NCI-H1105 treated with DMSO at 0.1 percent for 48 hours (cell line): Measurements from ENCODE around the gene ERVV-1.
"Not testable (repeated sequence)": the region's sequence is repeated elsewhere in the genome, so short reads cannot be mapped to it uniquely, and the experiment has no call there.

Source experiments
- DNase-seq: peaks from one replicate; lab custom pipeline; 2025; lab: John Stamatoyannopoulos, UW

ERVV-1 gene

DNA sequence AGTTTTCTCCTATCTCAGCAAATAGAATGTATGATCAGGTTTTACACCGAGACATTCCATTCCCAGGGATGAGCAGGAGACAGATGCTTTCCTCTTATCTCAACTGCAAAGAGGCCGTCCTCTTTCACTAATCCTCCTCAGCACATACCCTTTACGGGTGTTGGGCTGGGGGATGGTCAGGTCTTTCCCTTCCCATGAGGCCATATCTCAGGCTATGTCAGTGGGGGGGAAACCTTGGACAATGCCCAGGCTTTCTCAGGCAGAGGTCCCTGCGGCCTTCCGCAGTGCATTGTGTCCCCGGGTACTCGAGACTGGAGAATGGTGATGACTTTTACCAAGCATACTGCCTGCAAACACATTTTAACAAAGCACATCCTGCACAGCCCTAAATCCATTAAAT is 14.6 kb downstream of the ERVV-1 start:
- DNase-seq, result not testable (repeated sequence)

DNA sequence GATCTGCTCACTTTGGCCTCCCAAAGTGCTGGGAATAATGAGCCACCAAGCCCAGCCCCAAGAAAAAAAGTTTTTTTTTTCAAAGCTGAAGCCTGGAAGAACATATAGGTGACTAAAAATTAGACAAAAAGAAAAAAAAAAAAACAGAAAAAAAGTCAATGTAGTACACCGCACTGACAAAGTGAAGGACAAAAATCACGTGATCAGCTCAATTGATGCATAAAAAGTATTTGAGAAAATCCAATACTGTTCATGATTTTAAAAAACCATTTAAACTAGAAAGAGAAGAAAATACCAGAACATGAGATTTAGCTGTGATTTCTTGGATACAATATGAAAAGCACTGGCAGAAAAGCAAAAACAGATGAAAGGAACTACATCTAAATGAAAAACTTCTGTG is 20.3 kb downstream of the ERVV-1 start:
- DNase-seq, result no peak

DNA sequence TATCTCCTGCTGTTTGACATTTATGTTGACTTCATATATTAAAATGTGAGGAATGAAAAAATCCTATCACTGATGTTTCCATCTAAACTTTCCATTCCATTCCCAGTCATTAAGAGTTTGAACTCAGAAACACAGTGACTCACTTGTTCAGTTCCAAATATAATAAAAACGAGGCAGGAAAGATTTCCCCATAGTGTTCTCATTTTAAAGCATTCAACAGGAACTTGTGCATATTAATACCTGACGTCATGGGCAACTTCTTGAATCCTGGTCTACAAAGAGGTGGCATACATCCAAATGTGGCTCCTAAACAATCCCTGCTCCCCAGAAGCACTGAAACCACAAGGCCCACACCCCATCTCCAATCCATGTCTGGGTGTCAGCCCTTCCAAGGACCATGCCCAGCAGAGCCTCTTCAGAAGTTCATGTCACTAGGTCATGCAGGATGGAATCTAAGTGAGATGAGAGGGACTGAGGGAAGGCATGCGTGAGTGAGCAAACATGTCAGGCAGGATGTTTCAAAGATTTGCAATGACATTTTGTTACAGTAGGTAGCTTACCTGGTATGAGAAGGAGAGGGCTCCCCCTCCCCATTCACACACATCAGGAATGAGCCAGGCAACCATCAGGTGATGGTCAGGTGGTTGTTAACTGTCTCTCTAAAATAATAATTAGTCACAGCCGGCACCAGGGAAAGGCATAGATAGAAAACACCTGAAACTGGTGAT is 21.4 kb downstream of the ERVV-1 start:
- DNase-seq, result no peak

DNA sequence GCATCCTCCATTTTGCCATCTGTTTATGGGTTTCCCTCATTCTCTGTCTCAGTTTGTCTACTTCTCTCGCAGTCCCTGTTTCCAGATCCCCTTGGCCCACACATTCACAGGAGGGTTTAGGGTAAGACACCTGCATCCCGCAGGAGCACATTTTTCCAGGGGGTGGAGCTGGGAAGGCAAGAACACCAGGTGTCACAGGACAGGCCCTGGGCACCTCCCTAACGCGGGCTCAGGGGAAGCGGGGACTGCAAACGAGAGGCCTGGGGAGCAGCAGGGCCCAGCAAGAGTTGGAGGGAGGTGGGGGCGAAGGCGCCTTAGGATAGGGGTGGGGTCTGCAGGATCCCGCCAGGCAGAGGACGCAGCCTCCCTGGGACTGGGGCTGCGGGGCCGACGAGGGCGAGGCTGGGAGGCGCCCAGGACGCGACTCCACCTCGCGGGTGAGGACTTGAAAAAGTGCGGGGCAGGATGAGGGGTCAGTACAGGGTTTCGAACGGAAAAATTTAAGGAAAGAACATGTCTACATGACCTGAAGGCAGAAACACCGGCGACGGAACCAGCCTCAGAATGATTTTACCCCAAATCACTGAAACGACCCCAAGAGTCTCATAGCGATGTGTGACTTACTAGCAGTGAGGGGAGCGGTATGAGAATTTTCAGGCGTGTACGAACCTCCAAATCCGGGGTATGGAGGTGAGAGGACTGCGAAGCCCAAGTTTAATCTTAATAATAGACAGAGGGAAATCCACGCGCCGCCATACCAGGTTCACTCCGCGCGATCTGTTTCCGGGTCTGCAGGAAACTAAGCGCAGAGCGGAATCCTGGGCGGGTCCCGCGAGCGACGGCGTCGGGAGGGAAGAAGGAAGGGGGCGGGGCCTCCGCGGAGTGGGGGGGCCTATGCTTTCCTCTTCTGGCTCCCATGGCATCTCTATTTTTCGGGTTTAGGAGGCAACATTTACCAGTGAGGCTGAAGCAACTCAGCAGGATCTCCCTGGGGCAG is 23.7 kb downstream of the ERVV-1 start:
- DNase-seq, result no peak

DNA sequence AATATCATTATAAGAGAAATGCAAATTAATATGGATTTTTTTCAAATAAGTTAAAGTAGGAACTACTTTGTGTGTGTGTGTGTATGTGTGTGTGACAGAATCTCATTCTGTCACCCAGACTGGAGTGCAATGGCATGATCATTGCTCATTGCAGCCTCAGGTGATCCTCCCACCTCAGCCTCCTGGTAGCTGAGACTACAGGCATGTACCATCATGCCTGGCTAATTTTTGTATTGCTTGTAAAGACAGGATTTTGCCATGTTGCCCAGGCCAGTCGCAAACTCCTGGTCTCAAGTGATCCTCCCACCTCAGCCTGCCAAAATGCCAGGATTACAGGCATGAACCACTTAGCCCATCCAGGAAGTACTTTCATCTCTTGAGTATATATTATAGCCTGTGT is 27.6 kb downstream of the ERVV-1 start:
- no peak for DNase-seq

DNA sequence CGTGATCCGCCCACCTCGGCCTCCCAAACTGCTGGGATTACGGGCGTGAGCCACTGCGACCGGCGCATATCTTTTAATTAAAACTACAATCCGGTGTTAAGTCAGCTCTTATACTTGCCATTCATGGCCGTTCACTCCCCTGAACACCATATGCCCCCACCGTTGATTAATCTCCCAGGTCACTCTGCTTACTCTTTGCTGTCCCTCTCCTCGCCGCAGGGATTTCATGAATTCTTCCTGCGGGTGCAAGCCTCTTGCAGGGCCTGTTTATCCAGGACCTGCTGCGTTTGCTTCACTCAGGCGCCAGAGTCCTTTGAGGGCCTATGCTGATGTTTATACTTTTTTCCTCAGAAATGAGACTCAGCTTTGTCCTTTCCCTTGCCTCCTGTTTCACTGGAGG is 31.8 kb downstream of the ERVV-1 start:
- no peak for DNase-seq

DNA sequence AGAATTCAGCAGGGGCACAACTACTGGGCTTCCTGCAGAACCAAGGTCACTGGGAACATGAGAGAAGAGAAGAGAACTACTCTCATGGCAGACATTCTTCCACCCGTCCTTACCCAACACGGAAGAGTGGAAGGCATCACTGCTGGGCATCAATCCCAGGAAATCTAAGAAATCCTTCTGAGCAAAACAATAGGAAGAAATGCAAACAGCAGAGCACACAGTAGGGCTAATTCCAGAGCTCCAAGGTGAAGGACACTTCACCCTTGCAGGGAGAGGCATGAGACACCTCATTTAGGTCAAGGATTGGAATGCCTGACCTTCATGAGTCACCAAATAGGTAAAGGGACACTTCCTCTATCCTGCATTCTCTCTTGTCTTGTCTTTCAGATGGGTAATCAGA is 33.7 kb downstream of the ERVV-1 start:
- DNase-seq, result no peak

DNA sequence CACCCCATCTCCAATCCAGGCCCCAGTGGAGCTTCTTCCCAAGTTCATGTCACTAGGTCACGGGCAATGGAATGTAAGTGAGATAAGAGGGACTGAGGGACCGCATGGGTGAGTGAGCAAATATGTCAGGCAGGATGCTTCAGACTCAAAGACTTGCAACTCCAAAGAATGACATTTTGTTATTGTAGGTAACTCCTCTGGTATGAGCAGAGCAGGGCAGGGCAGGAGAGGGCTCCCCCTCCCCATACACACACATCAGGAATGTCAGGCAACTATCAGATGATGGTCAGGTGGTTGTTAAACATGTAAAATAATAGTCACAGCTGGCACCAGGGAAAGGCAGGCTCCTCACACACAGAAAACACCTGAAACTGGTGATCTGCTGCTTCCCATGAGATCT is 41.4 kb downstream of the ERVV-1 start:
- no peak for DNase-seq

DNA sequence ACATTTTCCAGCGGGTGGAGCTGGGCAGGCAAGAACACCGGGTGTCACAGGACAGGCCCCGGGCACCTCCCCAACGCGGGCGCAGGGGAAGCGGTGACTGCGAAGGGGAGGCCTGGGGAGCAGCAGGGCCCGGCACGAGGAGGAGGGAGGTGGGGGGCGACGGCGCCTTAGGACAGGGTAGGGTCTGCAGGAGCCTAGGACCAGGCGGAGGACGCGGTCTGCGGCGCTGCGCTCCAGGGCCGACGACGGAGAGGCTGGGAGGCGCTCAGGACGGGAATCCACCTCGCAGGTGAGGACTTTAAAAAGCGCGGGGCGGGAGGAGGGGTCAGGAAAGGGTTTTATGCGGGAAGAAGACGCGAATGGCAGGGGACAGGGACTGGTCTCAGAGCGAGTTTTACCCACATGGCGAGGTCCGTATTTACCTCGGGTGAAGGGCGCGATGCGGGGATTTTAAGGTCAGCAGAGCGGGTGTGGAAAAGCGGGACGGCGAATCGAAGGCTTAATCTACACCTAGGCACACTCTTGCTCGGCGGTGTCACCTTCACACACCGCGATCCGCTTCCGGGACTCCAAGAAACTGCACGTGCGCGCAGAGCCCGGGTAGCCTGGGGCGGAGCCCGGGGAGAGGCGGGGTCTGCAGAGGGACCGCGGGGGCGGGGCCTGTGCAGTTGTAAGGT is 44.3 kb downstream of the ERVV-1 start:
- no peak for DNase-seq
